IMR-90 (cell line): ENCODE measurements around the gene FUS. TPM values are rescaled to one million over a fixed set of nuclear protein-coding genes. Genes with fewer than 3 reads are reported as not detected.

Source experiments
- ATAC-seq: fragments of 200-7000 bp; cut with Tn5 transposase; 2 replicates; pipeline ENCODE4 v1.9.1; 2020; ENCODE audit warnings: low read depth, mild to moderate bottlenecking, moderate library complexity
- BruUV-seq: library from RNA; stranded (reverse); fragments of 400-500 nt; replicated peaks from 2 replicates; lab custom pipeline; 2021; lab: Mats Ljungman, UMichigan
- CTCF ChIA-PET: fragments of 300-600 bp; formaldehyde crosslinking; extraction: SDS; loops from one replicate; lab custom pipeline; 2021; ENCODE audit warnings: antibody characterized with exemption; lab: Yijun Ruan, JAX
- POLR2A ChIA-PET: fragments of 300-600 bp; sonication (Branson Sonifier 250); formaldehyde crosslinking; loops from one replicate; lab custom pipeline; 2022; ENCODE audit warnings: antibody characterized with exemption; ENCODE audit not compliant: unreplicated experiment; lab: Charles Lee
- DNase-seq: peaks from one replicate; pipeline ENCODE4 v3.0.0; 2013
- H2AFZ ChIP-seq: replicated peaks from 2 replicates; pipeline ENCODE3; 2013; ENCODE audit warnings: low read length, mild to moderate bottlenecking; ENCODE audit not compliant: poor library complexity
- H2AK5ac ChIP-seq: 2 replicates; pipeline ENCODE4 v1.6.1; 2013; ENCODE audit warnings: low read depth, low read length, inconsistent platforms
- H2AK9ac ChIP-seq: replicated peaks from 2 replicates; pipeline ENCODE3; 2013; ENCODE audit warnings: mild to moderate bottlenecking, low read depth, low read length, moderate library complexity; ENCODE audit not compliant: poor library complexity
- H2BK120ac ChIP-seq: 2 replicates; pipeline ENCODE4 v1.6.1; 2013; ENCODE audit warnings: low read depth, low read length, inconsistent platforms
- H2BK15ac ChIP-seq: 3 replicates; pipeline ENCODE4 v1.6.1; 2013; ENCODE audit warnings: low read depth, low read length, inconsistent platforms
- H2BK20ac ChIP-seq: 2 replicates; pipeline ENCODE4 v1.6.1; 2013; ENCODE audit warnings: low read depth, mild to moderate bottlenecking, inconsistent platforms, low read length, moderate library complexity
- H2BK5ac ChIP-seq: 2 replicates; pipeline ENCODE4 v1.6.1; 2013; ENCODE audit warnings: mild to moderate bottlenecking, low read depth, low read length, inconsistent platforms; ENCODE audit not compliant: poor library complexity, severe bottlenecking
- H3K14ac ChIP-seq: replicated peaks from 2 replicates; pipeline ENCODE4 v1.6.1; 2013; ENCODE audit warnings: low read depth, low read length, inconsistent platforms
- H3K18ac ChIP-seq: 2 replicates; pipeline ENCODE4 v1.6.1; 2013; ENCODE audit warnings: low read depth, low read length, control low read depth
- H3K23ac ChIP-seq: 2 replicates; pipeline ENCODE4 v1.6.1; 2013; ENCODE audit warnings: low read depth, low read length, inconsistent platforms
- H3K27ac ChIP-seq: 2 replicates; pipeline ENCODE4 v1.5.1; 2013; ENCODE audit warnings: mild to moderate bottlenecking, control low read depth, low read length; ENCODE audit not compliant: insufficient read depth
- H3K27me3 ChIP-seq: 2 replicates; pipeline ENCODE4 v1.6.1; 2013; ENCODE audit warnings: low read length; ENCODE audit not compliant: control insufficient read depth, insufficient read depth
- H3K36me3 ChIP-seq: 2 replicates; pipeline ENCODE4 v1.6.1; 2013; ENCODE audit warnings: low read length, mixed read lengths; ENCODE audit not compliant: control insufficient read depth, insufficient read depth
- H3K4ac ChIP-seq: 2 replicates; pipeline ENCODE4 v1.6.1; 2013; ENCODE audit warnings: low read depth, low read length, inconsistent platforms
- H3K4me1 ChIP-seq: 2 replicates; pipeline ENCODE4 v1.6.1; 2013; ENCODE audit warnings: low read length, mixed read lengths; ENCODE audit not compliant: control insufficient read depth, insufficient read depth
- H3K4me2 ChIP-seq: 2 replicates; pipeline ENCODE4 v1.6.1; 2013; ENCODE audit warnings: low read depth, mild to moderate bottlenecking, control low read depth, low read length, moderate library complexity
- H3K4me3 ChIP-seq: 2 replicates; pipeline ENCODE4 v1.5.1; 2013; ENCODE audit warnings: low read depth, mild to moderate bottlenecking, control low read depth, low read length, moderate library complexity; ENCODE audit not compliant: insufficient read depth
- H3K56ac ChIP-seq: 2 replicates; pipeline ENCODE4 v1.6.1; 2013; ENCODE audit warnings: low read length, inconsistent platforms; ENCODE audit not compliant: insufficient read depth; ENCODE audit errors: extremely low read depth
- H3K79me1 ChIP-seq, 2 experiments: 2 replicates each; pipeline ENCODE4 v1.6.1; 2013; ENCODE audit warnings: low read length in 2 of 2, inconsistent platforms in 1 of 2, low read depth in 1 of 2
- H3K9ac ChIP-seq: 2 replicates; pipeline ENCODE4 v1.6.1; 2013; ENCODE audit warnings: low read depth, low read length, control low read depth
- H3K9me1 ChIP-seq: 2 replicates; pipeline ENCODE4 v1.6.1; 2013; ENCODE audit warnings: low read length, inconsistent platforms; ENCODE audit not compliant: insufficient read depth
- H3K9me3 ChIP-seq: 2 replicates; pipeline ENCODE4 v1.6.1; 2013; ENCODE audit warnings: low read length; ENCODE audit not compliant: control insufficient read depth, insufficient read depth
- H4K20me1 ChIP-seq: 2 replicates; pipeline ENCODE4 v1.6.1; 2013; ENCODE audit warnings: low read length, inconsistent platforms; ENCODE audit not compliant: insufficient read depth
- H4K5ac ChIP-seq: 2 replicates; pipeline ENCODE4 v1.6.1; 2013; ENCODE audit warnings: mild to moderate bottlenecking, low read depth, low read length, control low read depth
- H4K8ac ChIP-seq, 2 experiments: 2 replicates each; pipeline ENCODE4 v1.6.1; 2013; ENCODE audit warnings: low read depth in 2 of 2, low read length in 2 of 2, control low read depth in 1 of 2, inconsistent platforms in 1 of 2
- H4K91ac ChIP-seq: 2 replicates; pipeline ENCODE4 v1.6.1; 2013; ENCODE audit warnings: low read depth, low read length, inconsistent platforms; ENCODE audit not compliant: insufficient read depth
- BHLHE40 ChIP-seq: fragments of 150-350 bp; IDR thresholded peaks from 2 replicates; pipeline ENCODE4 v1.6.1; 2016; ENCODE audit warnings: mild to moderate bottlenecking, low read depth, low read length
- CEBPB ChIP-seq: IDR thresholded peaks from 2 replicates; pipeline ENCODE4 v1.6.1; 2012; ENCODE audit warnings: low read depth, low read length, improper control_type of control experiment
- CHD1 ChIP-seq: IDR thresholded peaks from 2 replicates; pipeline ENCODE4 v1.6.1; 2012; ENCODE audit warnings: low read depth, low read length, improper control_type of control experiment
- FOS ChIP-seq: fragments of 150-350 bp; IDR thresholded peaks from 2 replicates; pipeline ENCODE4 v1.6.1; 2016; ENCODE audit warnings: low read depth, low read length
- MAFK ChIP-seq: IDR thresholded peaks from 2 replicates; pipeline ENCODE4 v1.6.1; 2012; ENCODE audit warnings: low read depth, low read length, improper control_type of control experiment
- MAZ ChIP-seq: IDR thresholded peaks from 2 replicates; pipeline ENCODE4 v1.6.1; 2012; ENCODE audit warnings: low read depth, mild to moderate bottlenecking, low read length, improper control_type of control experiment, moderate library complexity, borderline replicate concordance
- NFE2L2 ChIP-seq: fragments of 150-350 bp; IDR thresholded peaks from 2 replicates; pipeline ENCODE4 v1.6.1; 2016; ENCODE audit warnings: low read depth, mild to moderate bottlenecking, low read length
- POLR2A ChIP-seq: IDR thresholded peaks from 2 replicates; pipeline ENCODE4 v1.6.1; 2012; ENCODE audit warnings: mild to moderate bottlenecking, low read depth, low read length
- RCOR1 ChIP-seq: IDR thresholded peaks from 2 replicates; pipeline ENCODE4 v1.6.1; 2012; ENCODE audit warnings: mild to moderate bottlenecking, low read length, improper control_type of control experiment; ENCODE audit not compliant: insufficient replicate concordance
- RFX5 ChIP-seq: IDR thresholded peaks from 2 replicates; pipeline ENCODE4 v1.8.0; 2012; ENCODE audit warnings: low read depth, mild to moderate bottlenecking, low read length, moderate library complexity
- SMC3 ChIP-seq: fragments of 150-350 bp; IDR thresholded peaks from 2 replicates; pipeline ENCODE4 v1.6.1; 2016; ENCODE audit warnings: low read depth, mild to moderate bottlenecking, antibody characterized with exemption, low read length, moderate library complexity
- WGBS, 2 experiments: methylation state at CpG; one replicate each; pipeline versions ENCODE4 v1.1.5 to v1.1.7; 2013; ENCODE audit warnings: missing lambda C conversion rate in 2 of 2; ENCODE audit not compliant: insufficient read length in 1 of 2; ENCODE audit errors: extremely low coverage in 2 of 2; 5-methylcytosine and 5-hydroxymethylcytosine counted together
- dilution Hi-C: fragments of 300-500 bp; cut with HindIII; formaldehyde crosslinking; loops from one replicate; pipeline ENCODE4 v1.14.3; 2018; ENCODE audit warnings: low sequenced_read_pairs; ENCODE audit not compliant: unreplicated experiment
- in situ Hi-C: fragments of 300-500 bp; cut with MboI; formaldehyde crosslinking; loops from 3 replicates; pipeline ENCODE4 v1.14.3; 2019; ENCODE audit warnings: low sequenced_read_pairs, inconsistent platforms, mixed read lengths
- intact Hi-C: fragments of 100-400 bp; cut with micrococcal nuclease; formaldehyde crosslinking; loops from 2 replicates; pipeline ENCODE4 v1.10.0; 2022
- polyA plus RNA-seq, 3 experiments: library from polyadenylated mRNA; depleted of rRNA; stranded (reverse); fragments of >200 nt; gene quantifications; 2 replicates each; pipeline ENCODE4 v1.2.3, GENCODE V29; 2012; ENCODE audit warnings: low replicate concordance in 1 of 3
- total RNA-seq: library from RNA; depleted of rRNA; stranded (reverse); fragments of >200 nt; gene quantifications from 2 replicates; pipeline ENCODE4 v1.2.3, GENCODE V29; 2012
- TF ChIP-seq, protein P1 (sequence below): conservative IDR thresholded peaks from 2 replicates; pipeline ENCODE4 v1.5.1; 2012; ENCODE audit warnings: mild to moderate bottlenecking, low read depth, low read length, improper control_type of control experiment
- TF ChIP-seq, protein P2 (sequence below): fragments of 150-350 bp; IDR thresholded peaks from 2 replicates; pipeline ENCODE4 v1.6.1; 2017; ENCODE audit warnings: mild to moderate bottlenecking, antibody characterized with exemption, low read length, low read depth
- TF ChIP-seq, protein P3 (sequence below): fragments of 150-350 bp; IDR thresholded peaks from 2 replicates; pipeline ENCODE4 v1.6.1; 2016; ENCODE audit warnings: low read depth, mild to moderate bottlenecking, low read length, moderate library complexity, borderline replicate concordance

FUS gene
- total and polyA plus RNA-seq, 2 of the 4 experiments (the other 2 are of a cell fraction), result 42.8 to 340 TPM

DNA sequence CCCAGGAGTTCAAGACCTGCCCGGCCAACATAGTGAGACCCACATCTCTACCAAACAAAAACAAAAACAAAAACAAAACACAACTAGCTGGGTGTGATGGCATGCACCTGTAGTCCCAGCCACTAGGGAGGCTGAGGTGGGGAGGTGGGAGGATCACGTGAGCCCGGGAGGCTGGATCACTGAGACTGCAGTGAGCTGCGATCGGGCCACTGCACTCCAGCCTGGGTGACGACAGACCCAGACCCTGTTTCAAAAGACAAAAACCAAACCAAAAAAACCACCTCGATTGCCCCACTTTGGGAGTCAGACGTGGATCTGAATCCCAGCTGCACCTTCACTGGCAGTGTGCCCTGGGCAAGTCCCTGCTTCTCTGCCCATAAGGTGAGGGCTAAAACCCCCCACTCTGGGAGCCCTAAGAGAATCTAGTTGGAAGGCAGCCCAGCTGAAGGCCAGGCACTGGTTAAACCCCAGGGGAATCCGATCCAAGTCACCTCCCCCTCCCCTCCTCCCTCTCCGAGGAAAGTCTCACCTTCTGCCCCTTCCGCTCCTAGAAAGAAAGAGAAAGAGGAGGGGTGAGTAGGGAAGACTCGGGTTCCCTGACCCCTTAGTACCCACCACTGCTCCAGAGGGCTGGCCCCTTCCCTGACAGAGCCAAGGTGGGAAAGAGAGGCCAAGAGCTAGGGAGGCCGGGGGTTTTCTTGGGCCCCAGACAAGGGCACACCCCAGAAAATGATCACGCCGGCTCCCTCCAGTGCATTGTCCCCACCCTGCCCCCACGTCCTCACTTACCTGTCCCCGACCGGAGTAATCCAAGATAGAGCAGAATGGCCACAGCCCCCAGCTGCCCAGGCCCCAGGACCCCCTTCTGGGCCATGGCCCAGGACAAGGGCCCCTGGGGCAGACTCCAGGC lies 45.1 kb upstream of the FUS start:
- Histone ChIP-seq H2AK9ac (peak overlapping the region; percentile 42), H4K91ac (no peak overlapping the region), H3K4me3 (no peak overlapping the region), H3K4ac (no peak overlapping the region), H3K27ac (no peak overlapping the region), H2AFZ (peak overlapping the region; percentile 44), H3K23ac (0 out of 2 replicates have a peak overlapping the region, but pooled peaks have one; percentile 27), H3K9ac (no peak overlapping the region), H4K5ac (no peak overlapping the region), H2BK15ac (no peak overlapping the region), H3K79me1 (peaks cover 0 to 7% of the 10 kb centered on the region in 2 experiments; a peak in 1 of 4 replicates), H2BK20ac (no peak overlapping the region), H3K9me1 (peaks cover 11% of the 10 kb centered on the region), H3K14ac (no peak overlapping the region; the same call in 1 of the 2 replicates), H3K9me3 (no peaks in the 10 kb centered on the region), H3K4me2 (no peak overlapping the region), H3K18ac (no peak overlapping the region), H3K4me1 (peaks cover 14% of the 10 kb centered on the region), H4K20me1 (no peaks in the 10 kb centered on the region), H4K8ac (no peak overlapping the region), H2AK5ac (no peak overlapping the region), H3K36me3 (peaks cover 13% of the 10 kb centered on the region), H2BK120ac (0 out of 2 replicates have a peak overlapping the region, but pooled peaks have one; percentile 23), H3K56ac (no peak overlapping the region), H3K27me3 (no peaks in the 10 kb centered on the region; the same call in 1 of the 2 replicates), H2BK5ac (no peak overlapping the region)
- no peak for DNase-seq
- no peak for ATAC-seq
- BruUV-seq, result no TSS peak
- WGBS, 2 experiments, result no CpG with 5 or more reads among the region's 18 CpGs
- in situ Hi-C loops, result no loop called here
- POLR2A ChIA-PET, result no interaction called here
- CTCF ChIA-PET, result no interaction called here
- intact Hi-C loops, result no loop called here
- dilution Hi-C loops, result no loop called here
- TF ChIP-seq RFX5 (no peak), RCOR1 (no peak), CHD1 (no peak), POLR2A (no peak), BHLHE40 (no peak), NFE2L2 (no peak), MAZ (no peak), SMC3 (no peak), CEBPB (no peak), MAFK (no peak), FOS (no peak)
- TF ChIP-seq, protein P1, sequence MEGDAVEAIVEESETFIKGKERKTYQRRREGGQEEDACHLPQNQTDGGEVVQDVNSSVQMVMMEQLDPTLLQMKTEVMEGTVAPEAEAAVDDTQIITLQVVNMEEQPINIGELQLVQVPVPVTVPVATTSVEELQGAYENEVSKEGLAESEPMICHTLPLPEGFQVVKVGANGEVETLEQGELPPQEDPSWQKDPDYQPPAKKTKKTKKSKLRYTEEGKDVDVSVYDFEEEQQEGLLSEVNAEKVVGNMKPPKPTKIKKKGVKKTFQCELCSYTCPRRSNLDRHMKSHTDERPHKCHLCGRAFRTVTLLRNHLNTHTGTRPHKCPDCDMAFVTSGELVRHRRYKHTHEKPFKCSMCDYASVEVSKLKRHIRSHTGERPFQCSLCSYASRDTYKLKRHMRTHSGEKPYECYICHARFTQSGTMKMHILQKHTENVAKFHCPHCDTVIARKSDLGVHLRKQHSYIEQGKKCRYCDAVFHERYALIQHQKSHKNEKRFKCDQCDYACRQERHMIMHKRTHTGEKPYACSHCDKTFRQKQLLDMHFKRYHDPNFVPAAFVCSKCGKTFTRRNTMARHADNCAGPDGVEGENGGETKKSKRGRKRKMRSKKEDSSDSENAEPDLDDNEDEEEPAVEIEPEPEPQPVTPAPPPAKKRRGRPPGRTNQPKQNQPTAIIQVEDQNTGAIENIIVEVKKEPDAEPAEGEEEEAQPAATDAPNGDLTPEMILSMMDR, result no peak
- TF ChIP-seq, protein P2, sequence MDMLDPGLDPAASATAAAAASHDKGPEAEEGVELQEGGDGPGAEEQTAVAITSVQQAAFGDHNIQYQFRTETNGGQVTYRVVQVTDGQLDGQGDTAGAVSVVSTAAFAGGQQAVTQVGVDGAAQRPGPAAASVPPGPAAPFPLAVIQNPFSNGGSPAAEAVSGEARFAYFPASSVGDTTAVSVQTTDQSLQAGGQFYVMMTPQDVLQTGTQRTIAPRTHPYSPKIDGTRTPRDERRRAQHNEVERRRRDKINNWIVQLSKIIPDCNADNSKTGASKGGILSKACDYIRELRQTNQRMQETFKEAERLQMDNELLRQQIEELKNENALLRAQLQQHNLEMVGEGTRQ, result no peak; the same call in 1 of the 2 replicates
- TF ChIP-seq, protein P3, sequence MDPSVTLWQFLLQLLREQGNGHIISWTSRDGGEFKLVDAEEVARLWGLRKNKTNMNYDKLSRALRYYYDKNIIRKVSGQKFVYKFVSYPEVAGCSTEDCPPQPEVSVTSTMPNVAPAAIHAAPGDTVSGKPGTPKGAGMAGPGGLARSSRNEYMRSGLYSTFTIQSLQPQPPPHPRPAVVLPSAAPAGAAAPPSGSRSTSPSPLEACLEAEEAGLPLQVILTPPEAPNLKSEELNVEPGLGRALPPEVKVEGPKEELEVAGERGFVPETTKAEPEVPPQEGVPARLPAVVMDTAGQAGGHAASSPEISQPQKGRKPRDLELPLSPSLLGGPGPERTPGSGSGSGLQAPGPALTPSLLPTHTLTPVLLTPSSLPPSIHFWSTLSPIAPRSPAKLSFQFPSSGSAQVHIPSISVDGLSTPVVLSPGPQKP, result no peak
